Ishikawa (cell line): Measurements from ENCODE around the gene MRPL54.

ENCODE experiments used
- CEBPB ChIP-seq: IDR thresholded peaks from 2 replicates; pipeline ENCODE4 v1.6.1; 2012
- CREB1 ChIP-seq: IDR thresholded peaks from 2 replicates; pipeline ENCODE4 v1.6.1; 2012; ENCODE audit warnings: low read depth
- EGR1 ChIP-seq: IDR thresholded peaks from 2 replicates; pipeline ENCODE4 v1.6.1; 2012
- EP300 ChIP-seq: IDR thresholded peaks from 2 replicates; pipeline ENCODE4 v1.6.1; 2012; ENCODE audit warnings: borderline replicate concordance
- FOXM1 ChIP-seq: IDR thresholded peaks from 2 replicates; pipeline ENCODE4 v1.6.1; 2012; ENCODE audit warnings: low read depth, borderline replicate concordance
- NFIC ChIP-seq: IDR thresholded peaks from 2 replicates; pipeline ENCODE4 v1.6.1; 2012
- RAD21 ChIP-seq: IDR thresholded peaks from 2 replicates; pipeline ENCODE4 v1.6.1; 2012; ENCODE audit warnings: low read depth
- REST ChIP-seq: IDR thresholded peaks from 2 replicates; pipeline ENCODE4 v1.6.1; 2012; ENCODE audit warnings: low read depth, mild to moderate bottlenecking
- TAF1 ChIP-seq: IDR thresholded peaks from 2 replicates; pipeline ENCODE4 v1.6.1; 2012; ENCODE audit warnings: low read depth, mild to moderate bottlenecking
- TCF12 ChIP-seq: IDR thresholded peaks from 2 replicates; pipeline ENCODE4 v1.6.1; 2012; ENCODE audit warnings: low read depth
- TEAD4 ChIP-seq: IDR thresholded peaks from 2 replicates; pipeline ENCODE4 v1.6.1; 2012
- YY1 ChIP-seq: IDR thresholded peaks from 2 replicates; pipeline ENCODE4 v1.6.1; 2012; ENCODE audit warnings: low read depth
- ZBTB7A ChIP-seq: IDR thresholded peaks from 2 replicates; pipeline ENCODE4 v1.6.1; 2012; ENCODE audit warnings: low read depth
- TF ChIP-seq, protein P1 (sequence below): IDR thresholded peaks from 2 replicates; pipeline ENCODE4 v1.6.1; 2012
- TF ChIP-seq, protein P2 (sequence below): IDR thresholded peaks from 2 replicates; pipeline ENCODE4 v1.6.1; 2012

The MRPL54 gene

DNA sequence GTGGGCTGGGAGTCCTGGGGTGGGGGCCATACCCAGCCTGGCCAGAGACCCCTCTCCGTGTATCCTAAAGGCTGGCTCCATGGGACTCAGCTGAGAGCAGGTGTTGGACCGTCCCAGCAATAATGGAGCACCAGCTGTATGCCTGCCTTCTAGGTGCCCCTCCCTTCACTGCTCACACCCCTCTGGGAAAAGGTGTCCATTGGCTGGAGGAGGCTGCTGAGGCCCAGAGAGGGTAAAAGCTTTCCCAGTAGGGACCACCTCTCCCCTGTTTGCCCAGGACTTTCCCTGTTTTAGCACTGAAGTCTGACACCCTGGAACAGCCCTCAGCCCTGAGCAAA is 12.9 kb downstream of the MRPL54 start:
- TF ChIP-seq EP300: no peak
- TF ChIP-seq NFIC: no peak
- TF ChIP-seq RAD21: no peak
- TF ChIP-seq ZBTB7A: no peak
- no peak for TF ChIP-seq TCF12
- TF ChIP-seq, protein P1, sequence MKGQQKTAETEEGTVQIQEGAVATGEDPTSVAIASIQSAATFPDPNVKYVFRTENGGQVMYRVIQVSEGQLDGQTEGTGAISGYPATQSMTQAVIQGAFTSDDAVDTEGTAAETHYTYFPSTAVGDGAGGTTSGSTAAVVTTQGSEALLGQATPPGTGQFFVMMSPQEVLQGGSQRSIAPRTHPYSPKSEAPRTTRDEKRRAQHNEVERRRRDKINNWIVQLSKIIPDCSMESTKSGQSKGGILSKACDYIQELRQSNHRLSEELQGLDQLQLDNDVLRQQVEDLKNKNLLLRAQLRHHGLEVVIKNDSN: no peak
- TF ChIP-seq REST: no peak
- no peak for TF ChIP-seq TEAD4
- TF ChIP-seq, protein P2, sequence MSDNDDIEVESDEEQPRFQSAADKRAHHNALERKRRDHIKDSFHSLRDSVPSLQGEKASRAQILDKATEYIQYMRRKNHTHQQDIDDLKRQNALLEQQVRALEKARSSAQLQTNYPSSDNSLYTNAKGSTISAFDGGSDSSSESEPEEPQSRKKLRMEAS: no peak
- TF ChIP-seq CREB1: no peak
- no peak for TF ChIP-seq CEBPB
- TF ChIP-seq TAF1: no peak
- TF ChIP-seq EGR1: no peak
- no peak for TF ChIP-seq YY1
- no peak for TF ChIP-seq FOXM1

- no peak for TF ChIP-seq EGR1
- TF ChIP-seq TAF1: no peak
- no peak for TF ChIP-seq RAD21
- no peak for TF ChIP-seq EP300
- TF ChIP-seq YY1: no peak
- TF ChIP-seq, protein P1: no peak
- no peak for TF ChIP-seq CEBPB
- TF ChIP-seq TCF12: no peak
- TF ChIP-seq ZBTB7A: no peak
- TF ChIP-seq REST: no peak
Observed at GRCh38 chr19:3775831-3776230, 13.3 kb downstream of the MRPL54 start.

DNA sequence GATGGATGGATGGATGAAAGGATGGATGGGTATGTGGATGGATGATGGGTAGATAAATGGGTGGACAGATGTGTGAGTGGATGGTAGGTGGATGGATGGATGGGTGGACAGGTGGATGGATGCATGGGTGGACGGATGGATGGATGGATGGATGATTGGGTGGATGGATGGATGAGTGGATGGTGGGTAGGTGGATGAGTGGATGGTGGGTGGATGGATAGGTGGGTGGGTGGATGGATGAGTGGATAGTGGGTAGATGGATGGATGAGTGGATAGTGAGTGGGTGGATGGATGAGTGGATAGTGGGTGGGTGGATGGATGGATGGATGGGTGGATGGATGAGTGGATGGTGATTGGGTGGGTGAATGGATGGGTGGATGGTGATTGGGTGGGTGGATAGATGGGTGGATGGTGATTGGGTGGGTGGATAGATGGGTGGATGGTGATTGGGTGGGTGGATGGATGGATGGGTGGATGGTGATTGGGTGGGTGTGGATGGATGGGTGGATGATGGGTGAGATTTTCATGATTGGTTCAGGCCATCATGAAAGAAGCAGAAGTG is 14.1 kb downstream of the MRPL54 start:
- no peak for TF ChIP-seq YY1
- TF ChIP-seq FOXM1: no peak
- no peak for TF ChIP-seq REST
- no peak for TF ChIP-seq NFIC
- no peak for TF ChIP-seq CREB1
- TF ChIP-seq, protein P2: no peak
- no peak for TF ChIP-seq EGR1
- TF ChIP-seq, protein P1: no peak
- no peak for TF ChIP-seq ZBTB7A
- TF ChIP-seq TAF1: no peak

- TF ChIP-seq FOXM1: no peak
Observed at GRCh38 chr19:3778104-3778867, 15.8 kb downstream of the MRPL54 start.
